CD4-positive, alpha-beta memory T cell (primary cell): ENCODE measurements around the gene NFATC2. TPM values are rescaled to one million over a fixed set of nuclear protein-coding genes. Genes with fewer than 3 reads are reported as not detected.

Experiments
- CTCF ChIA-PET: fragments of 350-600 bp; sonication (Branson Sonifier 250); formaldehyde crosslinking; loops from one replicate; lab custom pipeline; 2021; ENCODE audit warnings: inconsistent platforms; ENCODE audit not compliant: partially characterized antibody; lab: Charles Lee
- POLR2A ChIA-PET: fragments of 350-600 bp; sonication (Branson Sonifier 250); formaldehyde crosslinking; loops from one replicate; lab custom pipeline; 2021; ENCODE audit not compliant: partially characterized antibody; lab: Charles Lee
- DNase-seq, 5 donors: peaks; one replicate each; pipeline versions ENCODE4 v3.0.0 to v3.0.0-alpha.2; 2020 to 2022; ENCODE audit warnings: mixed read lengths in 1 of 5
- H3K27ac ChIP-seq: one replicate; pipeline ENCODE4 v1.7.0; 2013; ENCODE audit warnings: low read depth, low read length
- H3K27me3 ChIP-seq: 2 replicates; pipeline ENCODE4 v1.7.0; 2013; ENCODE audit warnings: mild to moderate bottlenecking, low read length, moderate library complexity; ENCODE audit not compliant: insufficient read depth
- H3K36me3 ChIP-seq: 2 replicates; pipeline ENCODE4 v1.7.0; 2013; ENCODE audit warnings: mild to moderate bottlenecking, low read length, moderate library complexity; ENCODE audit not compliant: insufficient read depth
- H3K4me1 ChIP-seq: 2 replicates; pipeline ENCODE4 v1.7.0; 2013; ENCODE audit warnings: mild to moderate bottlenecking, low read length, moderate library complexity; ENCODE audit not compliant: insufficient read depth
- H3K4me3 ChIP-seq, 2 donors: one replicate each; pipeline ENCODE4 v1.7.0; 2013; ENCODE audit warnings: low read length in 2 of 2, mild to moderate bottlenecking in 1 of 2
- H3K9me3 ChIP-seq, 2 donors: one replicate each; pipeline ENCODE4 v1.7.0; 2013; ENCODE audit warnings: low read length in 2 of 2, control low read depth in 1 of 2; ENCODE audit not compliant: control insufficient read depth in 1 of 2
- H3K27ac Mint-ChIP-seq, 7 donors: one replicate each; pipeline ENCODE4 v1.8.0; 2020 to 2021; ENCODE audit warnings: mixed read lengths in 7 of 7, mild to moderate bottlenecking in 6 of 7, inconsistent platforms in 3 of 7, moderate library complexity in 3 of 7
- H3K27me3 Mint-ChIP-seq, 2 donors: one replicate each; pipeline ENCODE4 v1.8.0; 2020 to 2021; ENCODE audit warnings: mixed read lengths in 2 of 2
- H3K36me3 Mint-ChIP-seq, 2 donors: one replicate each; pipeline ENCODE4 v1.8.0; 2020 to 2021; ENCODE audit warnings: mixed read lengths in 2 of 2, inconsistent platforms in 1 of 2, mild to moderate bottlenecking in 1 of 2
- H3K4me1 Mint-ChIP-seq, 4 donors: one replicate each; pipeline ENCODE4 v1.8.0; 2020 to 2021; ENCODE audit warnings: mixed read lengths in 4 of 4, mild to moderate bottlenecking in 1 of 4
- H3K4me3 Mint-ChIP-seq, 8 donors: one replicate each; pipeline ENCODE4 v1.8.0; 2020 to 2021; ENCODE audit warnings: mixed read lengths in 8 of 8, mild to moderate bottlenecking in 7 of 8, moderate library complexity in 6 of 8, inconsistent platforms in 3 of 8
- H3K9me3 Mint-ChIP-seq, 8 donors: one replicate each; pipeline ENCODE4 v1.8.0; 2020 to 2021; ENCODE audit warnings: mixed read lengths in 8 of 8, mild to moderate bottlenecking in 5 of 8, inconsistent platforms in 3 of 8, moderate library complexity in 1 of 8
- intact Hi-C: fragments of 100-400 bp; cut with micrococcal nuclease; formaldehyde crosslinking; loops from one replicate; pipeline ENCODE4 v1.15.1; 2023
- polyA plus RNA-seq, 2 donors: library from polyadenylated mRNA; unstranded; fragments of 300-500 nt; fragmentation: Illumina TruSeq; gene quantifications; one replicate each; pipeline ENCODE4 v1.2.3, GENCODE V29; 2021
- total RNA-seq, 2 experiments: library from RNA; stranded (reverse); gene quantifications; one replicate each; pipeline ENCODE4 v1.2.3, GENCODE V29; 2021

Gene NFATC2
- total and polyA plus RNA-seq, 4 experiments from 2014 or later, result 14.0 to 71.6 (median 53.7) TPM

GRCh38 chr20:51438136-51438535 lies 104.4 kb downstream of the NFATC2 start:
- peaks cover 55 to 70% of the 10 kb centered on the region in 2 donors for H3K36me3 Mint-ChIP-seq
- no peak overlapping the region for H3K4me3 ChIP-seq
- ChIA-PET POLR2A (interaction anchor here (1.2 kb wide), 1 partner anchor 20 kb away, joined by 3 read pairs; no protein-coding TSS in a partner anchor), CTCF (interaction anchor here (0.7 to 2.1 kb wide), 8 partner anchors 13 to 188 kb away, joined by 3 to 6 read pairs (median 3); no protein-coding TSS in a partner anchor)
- no peaks in the 10 kb centered on the region for H3K27me3 Mint-ChIP-seq
- peak overlapping the region in 3 of 8 donors; percentile 8 to 35 (median 34) for H3K4me3 Mint-ChIP-seq
- H3K27ac Mint-ChIP-seq, result peak overlapping the region in 6 of 7 donors; percentile 23 to 84 (median 54)
- H3K27ac ChIP-seq, result no peak overlapping the region
- H3K4me1 Mint-ChIP-seq, result peaks cover 39 to 69% (median 53%) of the 10 kb centered on the region in 4 donors
- DNase-seq, result no peak
- intact Hi-C loops, result no loop called here
- no peaks in the 10 kb centered on the region for H3K27me3 ChIP-seq
- H3K4me1 ChIP-seq, result peaks cover 59% of the 10 kb centered on the region
- peaks cover 29% of the 10 kb centered on the region for H3K36me3 ChIP-seq
- peaks cover 0 to 3% (median 0%) of the 10 kb centered on the region in 8 donors for H3K9me3 Mint-ChIP-seq
- H3K9me3 ChIP-seq, result no peaks in the 10 kb centered on the region

GRCh38 chr20:51437182-51437924 lies 105.2 kb downstream of the NFATC2 start:
- Histone ChIP-seq H3K4me1 (peaks cover 60% of the 10 kb centered on the region), H3K9me3 (no peaks in the 10 kb centered on the region), H3K27me3 (no peaks in the 10 kb centered on the region), H3K36me3 (peaks cover 36% of the 10 kb centered on the region), H3K27ac (no peak overlapping the region), H3K4me3 (no peak overlapping the region)
- Mint-ChIP-seq H3K27ac (peak overlapping the region; percentile 32 to 84 (median 78)), H3K9me3 (peaks cover 0 to 3% (median 0%) of the 10 kb centered on the region in 8 donors), H3K27me3 (no peaks in the 10 kb centered on the region), H3K36me3 (peaks cover 60 to 74% of the 10 kb centered on the region in 2 donors), H3K4me3 (no peak overlapping the region), H3K4me1 (peaks cover 41 to 73% (median 54%) of the 10 kb centered on the region in 4 donors)
- ChIA-PET POLR2A (interaction anchor here (0.6 to 1.2 kb wide), 2 partner anchors 14 to 19 kb away, joined by 3 read pairs; no protein-coding TSS in a partner anchor), CTCF (interaction anchor here (0.6 to 2.1 kb wide), 7 partner anchors 13 to 81 kb away, joined by 3 to 6 read pairs (median 3); no protein-coding TSS in a partner anchor)
- DNase-seq, result no peak
- intact Hi-C loops, result no loop called here

GRCh38 chr20:51434580-51435247 lies 107.8 kb downstream of the NFATC2 start:
- Histone ChIP-seq H3K27me3 (no peaks in the 10 kb centered on the region), H3K27ac (no peak overlapping the region), H3K4me3 (no peak overlapping the region), H3K36me3 (peaks cover 57% of the 10 kb centered on the region), H3K4me1 (peaks cover 62% of the 10 kb centered on the region), H3K9me3 (no peaks in the 10 kb centered on the region)
- H3K36me3 Mint-ChIP-seq, result peaks cover 63 to 81% of the 10 kb centered on the region in 2 donors
- POLR2A ChIA-PET, result interaction anchor here (1.1 to 1.2 kb wide), 2 partner anchors 8 to 30 kb away, joined by 3 to 4 read pairs; no protein-coding TSS in a partner anchor
- CTCF ChIA-PET, result interaction anchor here (0.9 to 1.2 kb wide), 2 partner anchors 31 to 99 kb away, joined by 3 read pairs; no protein-coding TSS in a partner anchor
- peak overlapping the region in 1 of 8 donors; percentile 30 for H3K4me3 Mint-ChIP-seq
- H3K27me3 Mint-ChIP-seq, result no peaks in the 10 kb centered on the region
- peak overlapping the region in 4 of 7 donors; percentile 32 to 81 (median 63) for H3K27ac Mint-ChIP-seq
- intact Hi-C loops, result no loop called here
- peaks cover 0 to 6% (median 0%) of the 10 kb centered on the region in 8 donors for H3K9me3 Mint-ChIP-seq
- DNase-seq, result no peak
- H3K4me1 Mint-ChIP-seq, result peaks cover 37 to 75% (median 51%) of the 10 kb centered on the region in 4 donors

- H3K9me3 Mint-ChIP-seq, result peaks cover 0 to 6% (median 0%) of the 10 kb centered on the region in 8 donors
- H3K4me3 Mint-ChIP-seq, result no peak overlapping the region
- H3K4me1 Mint-ChIP-seq, result peaks cover 37 to 74% (median 47%) of the 10 kb centered on the region in 4 donors
- Histone ChIP-seq H3K4me3 (no peak overlapping the region), H3K9me3 (no peaks in the 10 kb centered on the region), H3K36me3 (peaks cover 64% of the 10 kb centered on the region), H3K27me3 (no peaks in the 10 kb centered on the region), H3K27ac (peak overlapping the region; percentile 11), H3K4me1 (peaks cover 58% of the 10 kb centered on the region)
- peak overlapping the region in 1 of 7 donors; percentile 19 for H3K27ac Mint-ChIP-seq
- no peak for DNase-seq
- intact Hi-C loops, result no loop called here
- POLR2A ChIA-PET, result interaction anchor here (0.7 to 1.2 kb wide), 3 partner anchors 9 to 44 kb away, joined by 3 to 4 read pairs (median 4); no protein-coding TSS in a partner anchor
- no peaks in the 10 kb centered on the region for H3K27me3 Mint-ChIP-seq
- CTCF ChIA-PET, result no interaction called here
- peaks cover 59 to 82% of the 10 kb centered on the region in 2 donors for H3K36me3 Mint-ChIP-seq
Observed at GRCh38 chr20:51434026-51434425, 108.5 kb downstream of the NFATC2 start.

- peaks cover 72% of the 10 kb centered on the region for H3K36me3 ChIP-seq
- Mint-ChIP-seq H3K9me3 (peaks cover 0 to 6% (median 0%) of the 10 kb centered on the region in 8 donors), H3K4me3 (peak overlapping the region in 2 of 8 donors; percentile 14 to 24), H3K36me3 (peaks cover 47 to 80% of the 10 kb centered on the region in 2 donors), H3K27ac (peak overlapping the region in 6 of 7 donors; percentile 9 to 84 (median 62)), H3K4me1 (peaks cover 29 to 67% (median 46%) of the 10 kb centered on the region in 4 donors), H3K27me3 (no peaks in the 10 kb centered on the region)
- H3K27me3 ChIP-seq, result no peaks in the 10 kb centered on the region
- H3K4me3 ChIP-seq, result no peak overlapping the region
- CTCF ChIA-PET, result no interaction called here
- POLR2A ChIA-PET, result no interaction called here
- intact Hi-C loops, result no loop called here
- no peak for DNase-seq
- no peak overlapping the region for H3K27ac ChIP-seq
- H3K9me3 ChIP-seq, result no peaks in the 10 kb centered on the region
- H3K4me1 ChIP-seq, result peaks cover 53% of the 10 kb centered on the region
Observed at GRCh38 chr20:51432875-51433274, 109.6 kb downstream of the NFATC2 start.

- no peaks in the 10 kb centered on the region for H3K9me3 ChIP-seq
- H3K36me3 ChIP-seq, result peaks cover 73% of the 10 kb centered on the region
- Mint-ChIP-seq H3K27me3 (no peaks in the 10 kb centered on the region), H3K4me1 (peaks cover 30 to 67% (median 47%) of the 10 kb centered on the region in 4 donors), H3K27ac (peak overlapping the region in 4 of 7 donors; percentile 32 to 84 (median 70)), H3K36me3 (peaks cover 46 to 80% of the 10 kb centered on the region in 2 donors), H3K4me3 (peak overlapping the region in 1 of 8 donors; percentile 24), H3K9me3 (peaks cover 0 to 6% (median 0%) of the 10 kb centered on the region in 8 donors)
- no peak overlapping the region for H3K4me3 ChIP-seq
- H3K27me3 ChIP-seq, result no peaks in the 10 kb centered on the region
- no peak overlapping the region for H3K27ac ChIP-seq
- ChIA-PET CTCF (no interaction called here), POLR2A (interaction anchor here (0.9 to 1.1 kb wide), 2 partner anchors 18 to 110 kb away, joined by 3 to 6 read pairs; partner anchors contain the start of gene NFATC2)
- intact Hi-C loops, result no loop called here
- no peak for DNase-seq
- peaks cover 53% of the 10 kb centered on the region for H3K4me1 ChIP-seq
Observed at GRCh38 chr20:51432251-51432784, 110.2 kb downstream of the NFATC2 start.
